Gastroesophageal sphincter (tissue), 3 donors: ENCODE measurements around the gene LPP.

Experiments used
- EP300 ChIP-seq: sonication (generic); formaldehyde crosslinking; IDR thresholded peaks from one replicate; pipeline ENCODE4 v1.6.1; 2017; ENCODE audit warnings: antibody characterized with exemption, mild to moderate bottlenecking
- POLR2A ChIP-seq, 2 donors: fragments of 450-650 bp; IDR thresholded peaks; one replicate each; pipeline ENCODE4 v1.6.1; 2017; ENCODE audit warnings: antibody characterized with exemption in 2 of 2, mild to moderate bottlenecking in 2 of 2, moderate library complexity in 1 of 2
- POLR2AphosphoS5 ChIP-seq: sonication (generic); formaldehyde crosslinking; IDR thresholded peaks from one replicate; pipeline ENCODE4 v1.6.1; 2017; ENCODE audit warnings: antibody characterized with exemption
- TF ChIP-seq, protein P1 (sequence below), 4 experiments: fragments of 200-600 bp in 2 of 4; fragments of 450-650 bp in 2 of 4; sonication (generic) in 1 of 4; IDR thresholded peaks; one replicate each; pipeline ENCODE4 v1.5.1; 2017 to 2019; ENCODE audit warnings: antibody characterized with exemption in 4 of 4, mild to moderate bottlenecking in 2 of 4, moderate library complexity in 2 of 4

DNA sequence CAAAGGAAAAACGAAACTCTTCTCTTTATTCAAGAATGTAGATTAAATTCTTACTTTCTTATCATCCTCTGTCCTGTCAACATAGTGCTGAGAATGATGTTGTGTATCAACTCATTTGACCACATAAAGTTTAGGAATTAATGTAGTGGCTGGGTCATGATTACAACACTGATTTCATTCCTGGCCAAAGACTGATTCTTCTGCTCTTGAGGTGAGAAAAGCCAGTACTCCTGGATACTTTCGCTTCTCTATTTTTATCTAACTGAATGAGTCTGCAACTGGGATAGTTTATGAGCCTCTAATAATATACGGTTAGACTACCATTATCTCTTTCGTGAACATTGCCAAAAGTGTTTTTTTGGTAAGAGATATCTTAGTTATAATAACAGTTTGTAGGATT lies 173.0 kb downstream of the LPP start:
- TF ChIP-seq, protein P1, sequence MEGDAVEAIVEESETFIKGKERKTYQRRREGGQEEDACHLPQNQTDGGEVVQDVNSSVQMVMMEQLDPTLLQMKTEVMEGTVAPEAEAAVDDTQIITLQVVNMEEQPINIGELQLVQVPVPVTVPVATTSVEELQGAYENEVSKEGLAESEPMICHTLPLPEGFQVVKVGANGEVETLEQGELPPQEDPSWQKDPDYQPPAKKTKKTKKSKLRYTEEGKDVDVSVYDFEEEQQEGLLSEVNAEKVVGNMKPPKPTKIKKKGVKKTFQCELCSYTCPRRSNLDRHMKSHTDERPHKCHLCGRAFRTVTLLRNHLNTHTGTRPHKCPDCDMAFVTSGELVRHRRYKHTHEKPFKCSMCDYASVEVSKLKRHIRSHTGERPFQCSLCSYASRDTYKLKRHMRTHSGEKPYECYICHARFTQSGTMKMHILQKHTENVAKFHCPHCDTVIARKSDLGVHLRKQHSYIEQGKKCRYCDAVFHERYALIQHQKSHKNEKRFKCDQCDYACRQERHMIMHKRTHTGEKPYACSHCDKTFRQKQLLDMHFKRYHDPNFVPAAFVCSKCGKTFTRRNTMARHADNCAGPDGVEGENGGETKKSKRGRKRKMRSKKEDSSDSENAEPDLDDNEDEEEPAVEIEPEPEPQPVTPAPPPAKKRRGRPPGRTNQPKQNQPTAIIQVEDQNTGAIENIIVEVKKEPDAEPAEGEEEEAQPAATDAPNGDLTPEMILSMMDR (IDR thresholded peaks at IDR 0.05): no peak
- TF ChIP-seq POLR2AphosphoS5 (no peak), EP300 (no peak), POLR2A (IDR thresholded peaks at IDR 0.05) (no peak)
